Measurements from ENCODE around the gene CREG2. TPM values are rescaled to one million over a fixed set of nuclear protein-coding genes. Genes with fewer than 3 reads are reported as not detected.

CREG2 gene
- total RNA-seq, 2 experiments from 2014 or later: not detected

DNA sequence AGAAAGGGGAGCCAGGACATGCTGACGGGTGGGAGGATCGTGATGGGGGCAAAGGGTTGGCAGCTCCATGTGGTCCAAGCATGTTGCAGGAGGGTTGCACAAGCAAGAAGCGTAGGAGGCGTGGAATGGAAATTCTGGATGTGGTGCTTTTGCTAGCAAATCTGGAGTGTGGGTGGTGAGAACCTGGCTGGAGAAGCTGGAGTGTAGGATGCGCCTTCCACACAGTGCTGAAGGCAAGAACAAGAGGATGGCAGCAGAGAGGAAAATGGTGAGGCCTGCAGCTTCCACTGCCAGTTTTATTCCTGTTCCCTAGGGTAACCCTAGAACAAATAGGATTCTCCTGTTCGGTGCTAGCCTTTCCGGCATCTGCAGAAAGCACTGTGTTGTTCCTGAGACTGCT lies 22.4 kb downstream of the CREG2 start:
- Mint-ChIP-seq H3K36me3 (ENCODE audit: low read depth) (no peaks in the 10 kb centered on the region), H3K4me1 (ENCODE audit: low read depth) (peaks cover 22% of the 10 kb centered on the region), H3K9me3 (no peaks in the 10 kb centered on the region), H3K4me3 (no peak overlapping the region), H3K27me3 (ENCODE audit: low read depth) (no peaks in the 10 kb centered on the region), H3K27ac (no peak overlapping the region)
- CTCF ChIA-PET: interaction anchor here (0.5 to 1.5 kb wide), 4 partner anchors 21 to 28 kb away, joined by 3 read pairs; no protein-coding TSS in a partner anchor
- DNase-seq: no peak
- intact Hi-C loops (cut with micrococcal nuclease): no loop called here

DNA sequence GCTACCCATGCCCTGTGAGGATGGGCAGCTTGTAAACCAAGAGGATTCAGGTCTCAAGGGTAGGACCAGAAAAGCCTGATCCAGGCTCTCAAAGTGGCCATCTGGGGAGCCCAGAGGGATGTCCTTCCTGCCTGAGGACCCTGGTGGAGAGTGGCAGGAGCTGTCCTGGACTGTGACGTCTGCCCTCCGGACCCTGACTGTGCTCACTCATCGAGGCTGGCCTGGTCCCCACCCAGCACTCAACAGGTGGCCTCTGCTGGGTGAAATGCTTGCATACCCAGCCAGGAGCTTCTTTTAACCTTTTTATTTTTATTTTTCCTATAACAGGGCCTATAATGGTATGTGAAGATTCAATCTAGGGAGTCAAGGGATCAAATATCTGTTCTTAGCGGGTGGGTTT lies 24.5 kb downstream of the CREG2 start:
- H3K9me3 Mint-ChIP-seq: no peaks in the 10 kb centered on the region
- no peak overlapping the region for H3K4me3 Mint-ChIP-seq
- no peaks in the 10 kb centered on the region for H3K36me3 Mint-ChIP-seq (ENCODE audit: low read depth)
- no peaks in the 10 kb centered on the region for H3K27me3 Mint-ChIP-seq (ENCODE audit: low read depth)
- CTCF ChIA-PET: interaction anchor here (0.6 to 2.4 kb wide), 5 partner anchors 15 to 383 kb away, joined by 3 to 15 read pairs (median 5); no protein-coding TSS in a partner anchor
- peaks cover 22% of the 10 kb centered on the region for H3K4me1 Mint-ChIP-seq (ENCODE audit: low read depth)
- no peak overlapping the region for H3K27ac Mint-ChIP-seq
- intact Hi-C loops (cut with micrococcal nuclease): no loop called here
- no peak for DNase-seq

DNA sequence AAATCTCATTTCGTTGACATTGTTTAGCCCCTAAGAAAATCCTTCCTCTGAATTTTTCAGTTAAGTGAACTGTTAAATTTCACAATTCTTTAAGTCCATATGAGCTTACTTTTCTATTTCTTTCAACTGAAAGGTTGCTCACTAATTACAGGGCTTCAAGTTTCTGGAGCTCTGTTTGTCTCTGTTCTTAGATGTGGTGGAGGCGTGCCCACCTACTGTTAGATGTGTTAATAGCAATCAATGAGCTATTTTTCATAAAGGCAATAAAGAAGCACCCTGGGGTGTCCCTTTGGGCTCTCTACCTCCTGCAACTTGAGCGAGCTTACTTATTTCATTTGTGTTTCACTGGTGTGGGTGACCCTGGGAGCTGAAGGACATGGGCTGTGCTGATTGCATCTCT lies 25.0 kb downstream of the CREG2 start:
- intact Hi-C loops (cut with micrococcal nuclease): no loop called here
- Mint-ChIP-seq H3K27ac (no peak overlapping the region), H3K27me3 (ENCODE audit: low read depth) (no peaks in the 10 kb centered on the region), H3K9me3 (no peaks in the 10 kb centered on the region), H3K4me1 (ENCODE audit: low read depth) (peaks cover 22% of the 10 kb centered on the region), H3K36me3 (ENCODE audit: low read depth) (no peaks in the 10 kb centered on the region), H3K4me3 (no peak overlapping the region)
- no peak for DNase-seq
- CTCF ChIA-PET: interaction anchor here (0.6 to 2.4 kb wide), 5 partner anchors 14 to 384 kb away, joined by 3 to 15 read pairs (median 5); no protein-coding TSS in a partner anchor

DNA sequence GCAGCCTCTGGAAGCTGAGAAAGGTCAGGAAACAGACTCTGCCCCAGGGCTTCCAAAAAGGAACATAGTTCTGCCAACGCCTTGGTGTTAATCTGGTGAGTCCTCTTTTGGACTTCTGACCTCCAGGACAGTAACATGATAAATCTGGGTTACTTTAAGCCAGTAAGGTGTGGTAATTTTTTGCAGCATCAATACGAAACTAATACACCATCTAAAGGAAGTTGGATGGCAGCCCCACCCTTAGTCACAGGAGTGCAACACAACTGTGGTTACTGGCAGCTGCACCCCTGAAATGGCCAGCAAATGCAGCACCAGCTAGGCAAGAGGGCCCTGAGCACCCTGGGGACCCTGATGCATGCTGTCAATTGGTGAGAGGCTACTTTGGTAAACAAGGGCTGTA lies 25.8 kb downstream of the CREG2 start:
- intact Hi-C loops (cut with micrococcal nuclease): no loop called here

DNA sequence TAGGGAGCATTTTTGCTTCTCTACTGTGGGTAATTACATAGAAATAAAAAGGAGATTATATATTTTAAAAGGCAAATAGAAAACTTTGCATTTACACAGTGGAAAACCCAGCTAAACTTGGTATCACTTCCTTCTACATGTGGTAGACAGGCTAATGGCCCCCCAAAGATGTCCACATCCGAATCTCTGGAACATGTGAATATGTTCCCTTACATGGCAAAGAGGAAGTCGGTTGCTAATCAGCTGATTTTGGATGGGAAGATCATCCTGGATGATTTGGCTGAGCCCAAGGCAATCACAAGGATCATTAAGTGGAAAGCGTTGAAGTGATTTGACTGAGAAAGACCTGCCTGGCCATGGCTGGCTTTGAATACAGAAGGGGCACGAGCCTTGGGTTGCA lies 26.2 kb downstream of the CREG2 start:
- CTCF ChIA-PET: interaction anchor here (1.3 to 2.4 kb wide), 2 partner anchors 18 to 21 kb away, joined by 4 to 15 read pairs; no protein-coding TSS in a partner anchor
- DNase-seq: no peak
- Mint-ChIP-seq H3K36me3 (ENCODE audit: low read depth) (no peaks in the 10 kb centered on the region), H3K9me3 (no peaks in the 10 kb centered on the region), H3K4me1 (ENCODE audit: low read depth) (peaks cover 22% of the 10 kb centered on the region), H3K4me3 (no peak overlapping the region), H3K27me3 (ENCODE audit: low read depth) (no peaks in the 10 kb centered on the region), H3K27ac (no peak overlapping the region)
- intact Hi-C loops (cut with micrococcal nuclease): no loop called here

More for the DNA sequence above, 25.8 kb downstream of the CREG2 start:
- CTCF ChIA-PET: interaction anchor here (1.3 to 2.4 kb wide), 5 partner anchors 14 to 38 kb away, joined by 3 to 15 read pairs (median 5); no protein-coding TSS in a partner anchor
- H3K4me3 Mint-ChIP-seq: no peak overlapping the region
- no peaks in the 10 kb centered on the region for H3K27me3 Mint-ChIP-seq (ENCODE audit: low read depth)
- peak; percentile 49 for DNase-seq
- no peaks in the 10 kb centered on the region for H3K36me3 Mint-ChIP-seq (ENCODE audit: low read depth)
- H3K9me3 Mint-ChIP-seq: no peaks in the 10 kb centered on the region
- no peak overlapping the region for H3K27ac Mint-ChIP-seq
- peaks cover 22% of the 10 kb centered on the region for H3K4me1 Mint-ChIP-seq (ENCODE audit: low read depth)

DNA sequence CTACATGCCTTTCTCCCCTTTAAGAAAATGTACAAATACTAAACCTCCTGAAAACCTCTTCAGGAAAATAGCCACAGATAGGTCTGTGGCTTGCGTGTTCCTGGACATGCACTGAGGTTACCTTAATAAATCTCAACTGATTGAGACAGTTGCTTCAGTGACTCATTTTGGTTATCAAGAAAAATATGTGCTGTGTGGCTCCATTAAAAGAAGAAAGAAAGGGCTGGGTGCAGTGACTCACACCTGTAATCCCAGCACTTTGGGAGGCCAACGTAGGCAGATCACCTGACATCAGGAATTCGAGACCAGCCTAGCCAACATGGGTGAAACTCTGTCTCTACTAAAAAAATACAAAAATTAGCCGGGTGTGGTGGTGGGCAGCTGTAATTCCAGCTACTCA lies 27.1 kb downstream of the CREG2 start:
- H3K4me1 Mint-ChIP-seq (ENCODE audit: low read depth): peaks cover 22% of the 10 kb centered on the region
- no peaks in the 10 kb centered on the region for H3K36me3 Mint-ChIP-seq (ENCODE audit: low read depth)
- DNase-seq: no peak
- intact Hi-C loops (cut with micrococcal nuclease): no loop called here
- H3K4me3 Mint-ChIP-seq: no peak overlapping the region
- no peaks in the 10 kb centered on the region for H3K27me3 Mint-ChIP-seq (ENCODE audit: low read depth)
- H3K27ac Mint-ChIP-seq: no peak overlapping the region
- no peaks in the 10 kb centered on the region for H3K9me3 Mint-ChIP-seq
- CTCF ChIA-PET: no interaction called here

DNA sequence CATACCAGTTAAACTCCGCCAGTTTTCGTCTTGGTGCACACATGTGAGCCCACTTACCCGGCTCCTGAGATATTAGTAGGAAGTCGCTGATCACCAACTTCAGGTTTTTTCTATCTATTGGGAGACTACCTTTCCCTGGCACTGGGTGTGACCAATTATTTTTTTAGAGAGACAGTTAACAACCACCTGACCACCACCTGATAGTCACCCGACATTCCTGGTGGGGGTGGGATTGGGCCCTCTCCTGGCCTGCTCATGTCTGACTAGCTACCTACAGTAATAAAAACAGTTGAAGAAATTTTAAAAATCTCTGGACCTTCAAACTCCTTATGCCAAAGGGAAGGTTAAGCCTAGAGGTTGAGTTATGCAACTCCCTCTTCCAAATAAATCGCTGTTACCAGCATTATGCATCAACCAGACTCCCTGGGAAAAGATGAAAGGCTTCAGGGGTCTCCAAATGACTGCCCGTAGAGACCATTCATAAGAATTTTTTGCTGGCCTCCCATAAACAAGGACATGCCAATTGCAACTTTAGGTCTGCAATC lies 27.8 kb downstream of the CREG2 start:
- intact Hi-C loops (cut with micrococcal nuclease): no loop called here
- no peak overlapping the region for H3K4me3 Mint-ChIP-seq
- CTCF ChIA-PET: interaction anchor here (1.0 kb wide), 1 partner anchor 27 kb away, joined by 3 read pairs; no protein-coding TSS in a partner anchor

DNA sequence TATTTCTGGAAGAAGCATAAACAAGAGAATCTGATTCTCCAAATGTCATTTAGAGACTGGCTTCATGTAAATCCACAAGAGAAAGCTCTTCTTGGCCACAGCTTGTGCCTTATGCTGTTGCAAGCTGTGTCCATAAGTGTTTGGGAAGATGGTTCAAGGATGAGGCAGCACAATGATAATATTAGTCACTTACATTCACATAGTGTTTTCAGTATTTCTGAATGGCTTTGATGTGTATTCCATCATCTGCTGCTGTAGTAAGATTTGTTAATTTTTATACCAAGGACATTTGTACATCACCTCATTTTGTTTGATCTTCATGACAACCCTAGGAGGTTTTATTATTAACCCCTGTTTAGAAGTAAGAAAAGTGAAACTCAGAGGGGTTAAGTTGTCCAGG lies 29.9 kb downstream of the CREG2 start:
- CTCF ChIA-PET: interaction anchor here (0.7 kb wide), 1 partner anchor 25 kb away, joined by 4 read pairs; no protein-coding TSS in a partner anchor
- Mint-ChIP-seq H3K4me1 (ENCODE audit: low read depth) (peaks cover 19% of the 10 kb centered on the region), H3K9me3 (no peaks in the 10 kb centered on the region), H3K27me3 (ENCODE audit: low read depth) (no peaks in the 10 kb centered on the region), H3K27ac (no peak overlapping the region), H3K4me3 (no peak overlapping the region), H3K36me3 (ENCODE audit: low read depth) (no peaks in the 10 kb centered on the region)
- no peak for DNase-seq
- intact Hi-C loops (cut with micrococcal nuclease): no loop called here

More for the DNA sequence above, 27.8 kb downstream of the CREG2 start:
- no peaks in the 10 kb centered on the region for H3K36me3 Mint-ChIP-seq (ENCODE audit: low read depth)
- no peaks in the 10 kb centered on the region for H3K9me3 Mint-ChIP-seq
- no peak overlapping the region for H3K27ac Mint-ChIP-seq
- no peak for DNase-seq
- H3K27me3 Mint-ChIP-seq (ENCODE audit: low read depth): no peaks in the 10 kb centered on the region
- peaks cover 22% of the 10 kb centered on the region for H3K4me1 Mint-ChIP-seq (ENCODE audit: low read depth)

DNA sequence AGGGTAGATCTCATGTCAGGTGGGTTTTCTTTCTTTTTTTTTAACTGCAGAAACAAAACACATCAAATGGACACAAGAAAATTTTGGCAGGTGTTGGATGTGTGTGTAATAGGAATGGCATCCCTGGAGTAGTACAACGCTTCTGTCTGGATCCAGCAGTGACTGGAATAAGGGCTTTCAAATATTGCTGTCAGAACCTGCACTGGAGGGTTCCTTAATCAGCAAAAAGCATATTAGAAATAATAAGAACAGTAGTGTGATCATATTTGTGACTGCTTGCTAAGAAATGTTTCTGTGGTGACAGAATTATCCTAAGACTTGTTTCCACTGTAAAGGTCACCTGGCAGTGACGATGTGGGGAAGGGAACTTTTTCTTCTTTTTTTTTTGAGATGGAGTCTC lies 30.8 kb downstream of the CREG2 start:
- H3K27me3 Mint-ChIP-seq (ENCODE audit: low read depth): no peaks in the 10 kb centered on the region
- DNase-seq: no peak
- H3K27ac Mint-ChIP-seq: no peak overlapping the region
- CTCF ChIA-PET: no interaction called here
- H3K4me3 Mint-ChIP-seq: no peak overlapping the region
- H3K9me3 Mint-ChIP-seq: no peaks in the 10 kb centered on the region
- H3K36me3 Mint-ChIP-seq (ENCODE audit: low read depth): no peaks in the 10 kb centered on the region
- intact Hi-C loops (cut with micrococcal nuclease): no loop called here
- peaks cover 12% of the 10 kb centered on the region for H3K4me1 Mint-ChIP-seq (ENCODE audit: low read depth)

DNA sequence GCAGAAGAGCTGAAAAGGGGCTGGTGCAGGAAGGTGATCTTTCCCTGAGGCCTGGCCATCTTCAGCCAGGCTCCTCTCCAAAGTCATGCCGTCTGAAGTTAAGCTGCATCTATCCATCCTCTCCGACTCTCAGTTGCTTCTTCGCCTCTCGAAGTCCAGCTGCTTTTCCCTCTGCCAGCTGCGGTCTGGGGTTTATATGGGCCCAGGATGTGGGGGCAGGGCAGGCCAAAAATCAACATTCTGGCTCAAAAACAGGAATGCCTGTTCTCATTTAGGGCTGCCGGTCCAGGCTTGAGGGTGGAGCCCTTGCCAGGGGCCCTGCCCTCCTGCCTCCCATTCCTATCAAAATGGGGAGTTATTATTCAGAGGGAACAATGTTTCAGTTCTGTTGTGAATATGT lies 31.2 kb downstream of the CREG2 start:
- peaks cover 7% of the 10 kb centered on the region for H3K4me1 Mint-ChIP-seq (ENCODE audit: low read depth)
- no peak overlapping the region for H3K27ac Mint-ChIP-seq
- intact Hi-C loops (cut with micrococcal nuclease): no loop called here
- no peak for DNase-seq
- H3K9me3 Mint-ChIP-seq: no peaks in the 10 kb centered on the region
- H3K36me3 Mint-ChIP-seq (ENCODE audit: low read depth): no peaks in the 10 kb centered on the region
- CTCF ChIA-PET: no interaction called here
- H3K27me3 Mint-ChIP-seq (ENCODE audit: low read depth): no peaks in the 10 kb centered on the region
- H3K4me3 Mint-ChIP-seq: no peak overlapping the region

DNA sequence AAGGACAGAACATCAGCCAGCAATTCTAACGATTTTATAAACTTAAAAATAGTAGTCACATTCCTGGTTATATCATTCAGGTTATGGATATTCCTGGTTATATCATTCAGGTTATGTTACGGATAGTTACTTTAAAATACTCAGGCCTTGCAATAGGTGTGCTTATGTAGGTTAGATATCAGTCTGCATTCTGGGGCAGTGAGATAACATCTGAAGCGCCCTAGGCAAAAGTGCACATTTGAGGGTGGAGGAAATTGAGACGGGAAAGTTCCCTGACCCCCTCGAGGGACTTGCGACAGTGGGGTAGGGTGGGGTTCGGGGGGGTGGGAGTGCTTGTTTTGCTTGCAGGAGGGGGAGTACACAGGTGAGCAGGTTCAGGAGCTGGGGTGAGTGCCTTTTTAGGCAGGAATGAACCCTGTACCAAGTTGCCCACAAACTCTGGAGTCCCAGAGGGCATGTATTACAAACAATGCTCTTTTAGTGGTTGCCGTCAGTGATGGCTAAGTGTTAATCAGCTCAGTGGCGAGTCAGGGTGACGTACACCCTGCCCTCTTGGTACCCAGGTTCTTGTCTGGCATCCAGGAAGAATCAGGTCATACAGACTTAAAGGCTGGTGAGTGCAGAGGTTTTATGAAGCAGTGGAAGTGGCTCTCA lies 31.8 kb downstream of the CREG2 start:
- intact Hi-C loops (cut with micrococcal nuclease): no loop called here
- peaks cover 4% of the 10 kb centered on the region for H3K4me1 Mint-ChIP-seq (ENCODE audit: low read depth)
- CTCF ChIA-PET: no interaction called here
- no peak overlapping the region for H3K4me3 Mint-ChIP-seq
- DNase-seq: no peak
- H3K36me3 Mint-ChIP-seq (ENCODE audit: low read depth): no peaks in the 10 kb centered on the region
- no peaks in the 10 kb centered on the region for H3K27me3 Mint-ChIP-seq (ENCODE audit: low read depth)
- H3K27ac Mint-ChIP-seq: no peak overlapping the region
- H3K9me3 Mint-ChIP-seq: no peaks in the 10 kb centered on the region

DNA sequence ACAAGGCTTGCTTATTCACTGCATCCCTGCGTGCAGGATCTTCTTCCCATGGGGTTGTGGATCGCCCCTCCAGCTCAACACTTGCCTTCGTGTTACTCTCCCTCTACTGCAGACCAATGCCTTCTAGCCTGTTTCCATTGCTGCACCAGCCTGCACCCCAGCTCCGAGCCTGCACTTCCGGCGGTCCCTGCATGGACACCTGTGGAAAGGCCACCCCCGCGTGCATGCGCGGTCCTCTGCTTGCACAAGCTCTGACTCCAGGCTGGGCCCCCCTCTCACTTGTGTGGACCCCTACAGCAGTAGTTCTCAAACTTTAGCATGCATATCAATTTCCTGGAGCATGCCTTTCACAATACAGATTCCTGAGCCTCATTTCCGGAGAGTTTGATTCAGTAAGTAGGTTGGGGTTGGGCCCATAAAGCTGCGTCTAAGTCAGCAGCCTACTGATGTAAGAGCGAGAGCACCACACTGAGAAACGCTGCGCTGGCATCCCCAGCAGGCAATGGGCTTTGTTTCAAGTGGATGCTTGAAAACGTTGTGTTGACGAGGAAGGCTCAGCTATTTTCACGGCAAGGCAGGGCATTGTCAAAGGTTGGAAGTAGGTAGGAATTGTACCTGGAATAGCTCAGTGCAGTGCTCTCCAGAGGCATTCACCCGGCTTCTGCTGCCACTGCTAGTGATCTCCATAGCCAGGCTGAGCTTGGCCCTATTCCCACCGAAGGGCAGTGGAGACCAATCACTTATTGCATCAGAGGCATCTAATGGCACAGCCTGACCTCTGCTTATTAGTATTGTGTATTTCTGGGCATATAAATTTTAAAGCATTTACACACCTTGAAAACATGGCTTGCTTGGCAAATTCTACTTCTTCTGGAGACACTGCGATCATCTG lies 32.6 kb downstream of the CREG2 start:
- CTCF ChIA-PET: interaction anchor here (1.9 kb wide), 1 partner anchor 12 kb away, joined by 9 read pairs; no protein-coding TSS in a partner anchor
- Mint-ChIP-seq H3K27me3 (ENCODE audit: low read depth) (no peaks in the 10 kb centered on the region), H3K4me1 (ENCODE audit: low read depth) (peaks cover 4% of the 10 kb centered on the region)

More for the DNA sequence above, 32.6 kb downstream of the CREG2 start:
- H3K36me3 Mint-ChIP-seq (ENCODE audit: low read depth): no peaks in the 10 kb centered on the region
- intact Hi-C loops (cut with micrococcal nuclease): no loop called here
- no peak for DNase-seq
- H3K4me3 Mint-ChIP-seq: no peak overlapping the region
- no peaks in the 10 kb centered on the region for H3K9me3 Mint-ChIP-seq
- no peak overlapping the region for H3K27ac Mint-ChIP-seq

All from activated naive CD4-positive, alpha-beta T cell treated with anti-CD3 and anti-CD28 coated beads for 36 hours (primary cell).